GM18505 (cell line): ENCODE data around the gene LRRC8C.

ENCODE experiments used
- ATAC-seq: cut with Tn5 transposase; IDR thresholded peaks from one replicate; pipeline ENCODE4 v1.9.1; 2021; ENCODE audit not compliant: unreplicated experiment
- POLR2A ChIP-seq: IDR thresholded peaks from 4 replicates; pipeline ENCODE4 v1.6.1; 2011; ENCODE audit warnings: borderline replicate concordance; ENCODE audit not compliant: insufficient read depth, insufficient read length; ENCODE audit errors: extremely low read depth

Gene LRRC8C

DNA sequence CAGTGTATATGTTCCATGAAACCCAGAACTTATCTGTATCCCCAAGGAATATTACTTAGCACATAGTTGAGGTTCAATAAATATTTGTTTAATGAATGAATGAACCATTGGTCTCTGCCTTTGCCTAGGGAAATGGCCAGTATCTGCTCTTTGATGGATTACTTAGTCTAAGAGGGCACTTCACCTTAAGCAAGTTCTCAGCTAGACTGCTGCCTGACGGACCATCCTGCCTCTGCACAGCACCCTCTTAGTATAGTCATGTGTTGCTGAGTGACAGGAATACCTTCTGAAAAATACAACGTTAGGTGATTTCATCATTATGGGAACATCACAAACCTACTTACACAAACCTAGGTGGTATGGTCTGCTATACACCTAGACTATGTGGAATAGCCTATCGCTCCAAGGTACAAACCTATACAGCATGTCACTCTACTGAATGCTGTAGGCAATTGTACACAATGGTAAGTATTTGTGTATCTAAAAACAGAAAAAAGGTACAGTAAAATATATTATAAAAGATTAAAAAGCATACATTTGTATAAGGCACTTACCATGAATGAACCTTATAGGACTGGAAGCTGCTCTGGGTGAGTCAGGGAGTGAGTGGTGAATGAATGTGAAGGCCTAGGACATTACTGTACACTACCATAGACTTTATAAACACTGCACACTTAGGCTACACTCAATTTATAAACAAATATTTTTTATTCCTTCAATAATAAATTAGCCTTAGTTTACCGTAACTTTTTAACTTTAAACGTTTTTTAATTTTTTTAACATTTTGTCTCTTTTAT lies 104.2 kb downstream of the LRRC8C start:
- no peak for ATAC-seq
- TF ChIP-seq POLR2A: no peak

DNA sequence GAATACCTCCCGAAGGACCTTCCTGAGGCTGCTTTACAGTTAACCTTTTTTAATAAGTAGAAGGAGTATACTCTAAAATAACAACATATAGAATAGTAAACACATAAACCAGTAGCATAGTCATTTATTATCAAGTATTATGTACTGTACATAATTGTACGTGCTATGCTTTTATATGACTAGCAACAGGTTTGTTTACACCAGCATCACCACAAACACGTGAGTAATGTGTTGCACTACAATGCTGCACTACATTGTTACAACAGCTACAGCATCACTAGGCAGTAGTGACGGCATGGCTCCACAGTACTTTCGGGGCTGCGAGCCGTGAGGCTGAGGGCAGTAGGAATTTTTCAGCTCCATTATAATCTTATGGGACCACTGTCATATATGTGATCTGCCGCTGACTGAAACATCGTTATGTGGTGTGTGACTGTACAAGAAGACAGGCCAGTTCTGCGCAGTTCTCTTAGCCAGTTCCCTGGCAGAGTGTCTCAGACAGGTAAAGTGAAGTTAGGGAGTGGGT lies 105.1 kb downstream of the LRRC8C start:
- TF ChIP-seq POLR2A: no peak
- no peak for ATAC-seq

DNA sequence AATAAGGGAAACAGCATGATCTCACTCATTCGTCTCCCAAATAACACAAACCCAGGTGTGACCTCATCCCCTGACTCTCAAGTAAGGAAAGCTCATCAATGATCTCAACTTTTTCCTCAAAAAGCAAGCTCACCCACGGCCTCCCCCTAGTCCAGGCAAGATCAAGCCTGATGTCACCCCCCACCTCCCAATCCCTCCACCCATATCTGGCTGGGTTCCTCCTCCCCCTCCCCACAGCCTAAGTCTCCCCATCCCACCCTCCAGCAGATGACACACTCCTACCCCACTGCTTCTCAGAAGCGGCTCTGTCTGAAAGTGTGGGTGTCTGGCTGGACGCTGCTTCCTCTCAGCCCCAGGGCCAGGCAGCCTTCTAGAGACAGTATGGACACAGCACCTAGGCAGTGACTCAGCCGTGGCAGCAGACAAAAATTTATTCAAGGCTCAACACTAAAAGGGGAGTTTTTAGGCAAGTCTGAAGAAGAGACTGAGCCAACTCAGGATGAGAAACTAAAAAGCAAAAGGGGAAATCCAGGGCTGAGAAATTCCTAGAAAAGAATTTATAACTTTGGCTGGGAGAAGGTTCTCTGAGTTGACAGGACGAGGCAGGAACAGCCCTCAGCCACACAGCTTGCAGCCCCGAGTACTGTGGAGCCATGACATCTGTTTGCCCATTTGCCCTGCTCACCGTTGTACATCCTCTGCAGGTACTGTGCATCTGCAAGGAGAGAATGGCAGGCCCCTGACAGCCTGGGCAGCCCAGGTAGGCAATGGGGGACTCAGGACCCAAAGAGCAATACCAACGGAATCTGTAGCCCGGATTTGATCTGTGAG lies 106.3 kb downstream of the LRRC8C start:
- TF ChIP-seq POLR2A: no peak
- no peak for ATAC-seq

DNA sequence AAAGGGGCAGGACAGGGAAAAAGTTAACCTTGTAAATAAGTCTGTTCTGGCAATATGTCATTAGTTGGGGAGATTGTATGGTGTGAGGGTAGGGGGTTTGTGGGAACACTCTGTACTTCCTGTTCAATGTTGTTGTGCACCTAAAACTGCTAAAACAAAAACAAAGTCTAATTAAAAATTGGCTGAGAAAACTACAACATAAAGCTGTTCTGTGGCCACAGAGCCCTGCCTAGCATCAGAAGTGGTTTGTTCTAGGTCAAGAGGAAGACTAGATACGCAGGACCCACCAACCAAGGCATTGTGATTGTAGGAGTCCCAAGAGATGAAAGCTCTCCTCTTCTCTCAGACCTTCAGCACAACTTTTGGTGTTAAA lies 106.9 kb downstream of the LRRC8C start:
- TF ChIP-seq POLR2A: no peak
- ATAC-seq: no peak

DNA sequence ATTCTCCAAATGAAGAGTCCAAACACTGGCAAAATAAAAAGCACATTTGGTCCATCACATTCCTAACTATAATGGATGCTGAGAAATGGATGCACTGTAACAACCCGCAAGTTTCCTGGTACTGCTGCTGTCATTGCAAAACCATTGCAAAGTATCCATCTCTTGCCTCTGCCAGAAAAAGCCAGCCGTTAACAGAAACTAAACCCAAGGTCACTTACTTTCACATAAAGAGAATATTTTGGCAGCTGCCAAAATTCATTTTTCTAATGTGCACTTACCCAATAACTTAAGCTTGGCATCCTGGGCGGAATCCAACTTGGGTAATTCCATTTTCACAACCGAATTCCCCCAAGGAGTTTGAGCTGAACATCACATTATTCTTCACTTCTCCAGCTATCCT lies 110.9 kb downstream of the LRRC8C start:
- ATAC-seq: no peak
- TF ChIP-seq POLR2A: no peak

DNA sequence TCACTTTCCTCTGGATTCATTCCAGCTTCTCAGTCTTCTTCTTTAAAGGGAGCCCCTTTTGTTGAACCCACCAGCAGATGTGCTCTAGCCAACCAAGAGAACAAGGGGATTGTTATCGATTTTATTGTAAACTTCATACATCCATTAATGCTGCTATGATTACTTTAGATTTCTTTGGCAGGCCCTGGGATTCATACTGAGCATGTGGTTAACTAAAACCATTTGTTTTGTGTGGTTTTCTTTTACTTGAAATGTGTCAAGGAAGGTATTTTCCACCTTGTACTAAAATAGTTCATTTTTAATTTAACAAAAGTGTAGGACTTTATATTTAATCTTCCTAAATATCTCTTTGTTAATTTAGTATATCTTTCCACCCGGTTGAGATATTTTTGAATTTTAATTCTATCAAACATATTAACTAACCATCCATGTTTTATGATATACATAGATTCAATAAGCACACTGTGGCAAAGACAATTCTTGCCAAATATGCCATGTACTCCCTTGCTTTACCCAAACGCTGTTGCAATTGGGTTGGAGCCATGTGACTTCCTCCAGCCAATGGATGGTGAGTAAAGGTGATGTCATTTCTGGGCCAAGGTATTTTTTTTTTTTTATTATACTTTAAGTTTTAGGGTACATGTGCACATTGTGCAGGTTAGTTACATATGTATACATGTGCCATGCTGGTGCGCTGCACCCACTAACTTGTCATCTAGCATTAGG lies 113.7 kb downstream of the LRRC8C start:
- no peak for ATAC-seq
- no peak for TF ChIP-seq POLR2A

DNA sequence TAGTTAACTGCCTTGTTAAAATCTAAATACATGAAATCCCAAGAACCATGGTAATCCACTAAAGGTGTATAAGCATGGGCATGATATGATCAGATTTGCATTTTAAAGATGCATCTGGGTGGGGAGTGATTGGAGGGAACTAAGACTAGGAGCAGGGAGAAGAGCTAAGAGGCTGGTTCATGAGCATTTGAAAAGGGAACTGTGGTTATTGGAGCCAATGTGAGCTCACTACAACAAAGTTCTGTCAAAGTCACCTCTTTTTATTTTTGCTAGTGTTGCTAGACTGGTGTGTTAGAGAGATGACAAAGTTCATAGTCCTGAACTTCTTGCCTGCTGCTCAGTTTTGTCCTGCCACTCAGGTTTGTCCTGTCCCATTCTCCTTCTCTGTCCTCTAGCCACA lies 120.8 kb downstream of the LRRC8C start:
- no peak for TF ChIP-seq POLR2A
- ATAC-seq: no peak

DNA sequence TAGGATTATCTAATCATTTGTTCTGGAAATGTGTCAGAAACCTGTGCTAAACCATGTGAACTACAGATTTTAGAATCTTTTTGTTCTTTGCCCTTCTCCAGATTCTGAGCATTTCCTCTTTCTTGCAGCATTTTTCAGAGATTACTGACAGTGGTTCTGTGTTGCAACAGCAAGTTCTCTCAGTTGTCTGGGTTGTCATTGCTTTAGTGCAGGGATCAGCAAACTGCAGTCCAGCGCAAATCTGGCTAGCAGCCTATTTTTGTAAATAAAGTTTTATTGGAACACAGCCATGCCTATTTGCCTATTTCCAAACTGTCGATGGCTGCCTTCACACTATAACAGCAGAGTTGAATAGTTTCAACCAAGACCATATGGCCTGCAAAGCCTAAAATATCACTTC lies 121.6 kb downstream of the LRRC8C start:
- no peak for ATAC-seq
- no peak for TF ChIP-seq POLR2A

DNA sequence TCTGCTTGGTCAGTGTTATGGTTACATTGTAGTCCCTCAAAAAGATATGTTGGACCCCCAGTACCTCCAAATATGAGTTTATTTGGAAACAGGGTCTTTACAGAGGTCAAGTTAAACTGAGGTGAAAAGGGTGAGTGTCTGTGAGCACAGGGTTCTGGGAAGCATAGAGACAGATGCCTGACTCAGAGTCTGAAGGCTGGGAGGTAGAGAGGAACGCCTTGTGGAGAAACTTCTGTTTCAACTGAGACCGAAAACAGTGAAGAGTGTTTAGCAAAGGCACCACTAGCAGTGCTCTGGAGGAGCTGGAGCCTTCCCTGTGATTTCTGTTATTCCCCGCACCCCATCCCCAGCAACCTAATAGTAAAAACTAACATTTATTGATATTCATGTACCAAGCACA lies 122.7 kb downstream of the LRRC8C start:
- ATAC-seq: no peak
- no peak for TF ChIP-seq POLR2A

DNA sequence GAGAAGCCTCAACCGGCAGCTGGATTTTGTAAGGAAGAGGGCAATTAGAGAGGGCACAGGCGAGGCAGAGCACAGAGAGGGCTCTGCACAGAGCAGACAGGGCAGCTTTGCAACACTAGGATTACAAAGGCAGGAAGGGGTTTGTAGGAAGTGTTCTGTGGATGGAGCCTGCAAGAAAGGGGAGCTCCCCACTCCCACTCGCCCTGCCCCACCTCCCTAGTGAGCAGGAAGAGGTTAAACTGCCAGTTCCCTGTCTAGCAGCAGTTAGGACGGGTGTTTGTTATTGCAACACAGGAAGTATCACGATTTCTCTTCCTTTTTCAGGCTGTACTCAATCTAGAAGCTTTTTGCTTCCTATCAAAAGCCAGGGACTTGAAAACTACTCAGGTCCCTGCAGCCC lies 124.6 kb downstream of the LRRC8C start:
- TF ChIP-seq POLR2A: no peak
- ATAC-seq: no peak

DNA sequence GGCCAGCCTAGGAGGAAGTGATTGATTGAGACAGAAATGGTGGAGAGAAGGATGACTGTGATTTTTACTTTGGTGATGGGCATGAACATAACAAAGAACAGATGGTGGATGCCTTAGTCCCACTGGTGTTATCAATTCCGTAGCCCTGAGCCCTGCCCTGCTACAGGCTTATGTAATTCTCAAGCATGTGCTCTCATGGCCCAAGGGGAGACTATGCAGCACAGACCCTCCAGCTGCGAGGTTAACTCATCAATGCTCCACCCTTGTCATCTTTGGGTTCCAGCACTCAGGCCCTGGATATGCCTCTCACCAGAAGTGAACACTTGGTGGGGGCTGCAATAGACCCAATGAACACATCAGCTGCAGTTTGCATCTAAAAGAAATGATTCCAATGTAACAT lies 125.2 kb downstream of the LRRC8C start:
- no peak for ATAC-seq
- TF ChIP-seq POLR2A: no peak

DNA sequence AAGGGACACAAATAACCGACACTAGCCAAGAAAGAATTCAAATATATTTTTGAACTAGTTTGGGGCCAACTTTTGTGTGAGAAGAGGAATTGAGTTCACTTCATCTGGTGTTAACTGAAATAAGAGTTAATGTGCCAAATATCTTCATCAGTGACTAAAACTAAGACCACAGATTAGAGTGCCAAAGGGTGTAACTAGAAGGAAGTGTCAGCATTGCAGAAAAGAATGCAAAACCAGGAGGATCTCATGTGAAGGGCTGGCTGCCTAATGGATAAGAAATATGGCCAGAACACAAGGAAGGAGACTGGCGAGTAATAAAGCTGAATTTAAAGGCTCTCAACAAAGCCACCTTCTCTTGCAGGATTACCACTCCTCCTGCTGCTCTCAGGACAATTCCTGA lies 126.1 kb downstream of the LRRC8C start:
- no peak for TF ChIP-seq POLR2A
- no peak for ATAC-seq

DNA sequence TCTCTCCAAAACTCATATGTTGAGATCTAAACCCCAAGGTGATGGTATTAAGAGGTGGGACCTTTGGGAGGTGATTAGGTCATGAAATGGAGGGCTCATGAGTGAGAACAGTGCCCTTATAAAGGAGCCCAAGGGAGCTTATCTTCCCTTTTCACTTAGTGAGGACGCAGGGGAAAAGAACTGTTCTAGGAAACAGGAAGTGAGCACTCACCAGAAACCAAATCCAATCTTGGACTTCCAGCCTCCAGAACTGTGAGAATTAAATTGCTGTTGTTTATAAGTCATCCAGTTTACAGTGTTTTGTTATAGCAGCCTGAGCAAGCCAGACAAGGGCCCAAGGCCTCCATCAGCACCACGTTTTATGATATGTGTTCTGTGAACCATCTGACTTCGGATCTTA lies 127.6 kb downstream of the LRRC8C start:
- no peak for TF ChIP-seq POLR2A
- ATAC-seq: no peak
